ENCODE data around the gene TMEM50A.
A peak's percentile ranks its signal among the peaks of the same experiment; 100 is the strongest.
"Not testable (repeated sequence)": the region's sequence is repeated elsewhere in the genome, so short reads cannot be mapped to it uniquely, and the experiment has no call there.

TMEM50A gene

DNA sequence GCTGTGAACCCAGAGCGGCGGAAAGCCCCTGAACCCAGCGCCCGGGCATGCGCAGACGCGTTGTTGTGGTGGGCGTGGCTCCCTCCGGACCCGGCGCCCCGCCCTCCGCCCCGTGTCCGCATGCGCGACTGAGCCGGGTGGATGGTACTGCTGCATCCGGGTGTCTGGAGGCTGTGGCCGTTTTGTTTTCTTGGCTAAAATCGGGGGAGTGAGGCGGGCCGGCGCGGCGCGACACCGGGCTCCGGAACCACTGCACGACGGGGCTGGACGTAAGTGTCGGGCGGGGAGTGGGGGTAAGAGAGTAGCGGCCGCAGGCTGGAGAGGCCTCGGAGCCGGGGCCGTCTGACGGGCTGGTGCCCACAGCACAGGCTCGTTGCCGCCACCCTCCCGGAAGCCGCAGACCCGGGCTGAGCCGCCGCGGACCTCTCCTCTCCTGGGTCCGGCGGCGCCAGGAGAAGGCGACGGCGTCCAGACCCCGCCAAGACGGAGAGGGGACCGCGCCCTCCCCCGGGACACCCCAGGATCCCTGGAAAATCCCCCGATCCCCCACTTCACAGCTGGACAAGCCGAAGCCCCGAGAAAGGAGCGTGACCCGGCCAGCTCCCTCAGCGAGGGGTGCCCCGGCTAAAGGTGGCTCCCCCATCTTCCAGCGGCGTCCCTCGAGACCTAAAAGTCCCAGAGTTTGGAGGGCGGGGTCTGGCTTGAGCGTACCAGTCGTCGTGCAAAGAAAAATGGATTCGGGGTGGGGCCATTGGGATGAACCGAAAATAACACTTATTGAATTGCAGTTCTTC, at the start of gene TMEM50A:
Gene TMEM50A (plus strand): TSS at position 147 of the 794 bp plus-strand sequence. CDS start 2,153 bp downstream, outside the sequence.
- peak; percentile 83 for DNase-seq (ENCODE audit: low read depth)

DNA sequence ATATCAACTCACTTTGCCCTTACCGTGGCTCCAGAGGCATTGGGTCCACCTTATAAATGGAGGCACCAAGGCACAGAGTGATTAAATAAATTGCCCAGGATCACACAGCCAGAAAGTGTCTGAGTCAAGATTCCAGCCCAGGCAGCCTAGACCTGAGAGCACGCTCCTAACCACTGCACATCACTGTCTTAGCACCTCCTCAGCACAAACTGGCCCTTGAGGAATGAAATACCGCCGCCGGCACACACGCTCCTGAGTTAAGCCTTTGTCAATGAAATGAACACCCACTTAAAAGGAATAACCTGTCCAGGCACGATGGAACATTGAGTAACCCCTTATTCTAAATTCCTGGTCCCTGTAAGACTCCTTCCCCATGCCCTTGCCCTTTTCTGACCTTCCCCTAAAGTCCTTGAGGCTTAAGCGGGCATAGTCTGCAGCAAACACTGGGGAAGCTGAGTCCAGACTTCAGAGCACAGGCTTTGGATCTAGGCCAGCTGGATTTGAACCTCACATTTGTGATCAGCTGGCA, 49.5 kb upstream of the TMEM50A start:
- not testable (repeated sequence) for DNase-seq (ENCODE audit: low read depth)

DNA sequence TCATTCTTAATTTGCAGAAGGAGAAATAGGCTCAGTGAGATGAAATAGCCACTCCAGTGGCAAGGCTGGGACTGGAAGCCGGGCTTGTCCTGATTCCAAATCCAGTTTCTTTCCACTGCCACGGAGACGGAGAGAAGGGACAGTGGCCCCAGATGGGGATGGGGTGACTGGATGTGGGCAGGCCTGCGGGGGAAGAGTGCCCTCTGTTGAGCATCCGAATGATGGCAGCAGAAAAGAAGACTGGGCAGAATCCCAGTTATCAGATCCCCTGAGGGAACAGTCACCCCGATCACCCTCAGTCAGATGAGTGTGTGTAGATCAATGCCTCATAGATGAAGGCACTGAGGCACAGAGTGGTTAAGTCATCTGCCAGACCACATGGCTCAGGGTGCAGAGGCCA, 48.1 kb upstream of the TMEM50A start:
- DNase-seq (ENCODE audit: low read depth): not testable (repeated sequence)

DNA sequence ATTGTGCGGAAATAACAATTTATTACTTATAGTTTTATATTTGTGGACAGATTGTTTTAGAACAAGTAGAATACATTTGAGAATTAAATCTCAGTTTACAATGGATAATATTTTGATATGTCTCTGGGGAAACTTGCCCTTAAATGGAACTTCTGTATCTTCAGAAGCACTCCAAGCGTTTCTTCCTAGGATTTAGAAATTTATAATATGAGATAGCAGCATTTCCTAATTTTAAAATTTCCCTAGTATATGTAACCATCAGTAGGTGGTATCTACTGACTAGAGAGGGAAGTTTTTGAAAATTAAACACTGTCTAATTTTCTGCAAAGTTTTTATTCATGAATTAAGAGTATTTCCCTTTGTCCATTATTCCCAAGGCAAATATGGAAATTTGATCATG, 44.7 kb upstream of the TMEM50A start:
- not testable (repeated sequence) for DNase-seq (ENCODE audit: low read depth)

DNA sequence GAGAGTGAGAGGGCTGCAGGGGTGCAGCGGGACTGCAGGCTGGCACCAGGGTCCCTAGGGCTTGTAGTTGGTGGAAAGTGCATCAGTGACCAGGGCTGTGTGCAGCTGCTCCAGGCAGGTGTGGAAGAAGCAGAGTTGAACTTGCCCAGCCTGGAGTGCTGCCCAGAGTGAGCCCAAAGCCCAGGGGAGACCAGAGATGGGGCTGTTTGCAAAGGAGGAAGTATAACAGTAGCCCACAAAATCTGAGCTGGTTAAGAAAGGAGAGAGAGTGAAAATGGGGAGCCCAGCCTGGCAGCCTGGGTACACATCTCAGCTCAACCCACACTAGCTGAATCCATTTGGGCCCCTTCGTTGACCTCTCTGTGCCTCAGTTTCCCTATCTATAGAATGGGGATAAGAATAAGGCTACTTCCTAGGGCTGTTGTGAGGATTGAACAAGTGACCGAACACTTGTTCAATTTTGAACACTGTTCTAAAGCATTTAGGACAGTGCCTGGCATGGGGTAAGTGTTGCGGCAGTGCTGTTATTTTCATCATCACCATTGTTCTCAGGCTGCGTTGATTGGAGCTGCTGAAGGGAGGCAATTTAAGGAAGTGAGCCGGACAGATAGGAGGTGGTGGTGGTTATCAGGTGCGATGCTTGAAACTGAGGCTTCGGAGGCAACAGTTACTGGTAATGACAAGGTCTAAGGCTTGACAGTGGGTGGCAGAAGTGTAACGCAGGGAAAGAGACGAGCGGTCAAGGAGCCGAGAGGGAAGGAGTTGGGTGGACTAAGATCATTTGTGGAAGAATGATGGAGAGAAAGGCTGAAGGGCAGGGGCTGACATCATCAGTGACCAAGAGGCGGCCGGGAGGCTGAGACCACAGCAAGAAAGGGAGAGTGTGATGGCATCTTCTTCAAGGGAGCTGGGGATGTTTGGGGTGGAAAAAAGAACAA, 43.0 kb upstream of the TMEM50A start:
- DNase-seq (ENCODE audit: low read depth): not testable (repeated sequence)

DNA sequence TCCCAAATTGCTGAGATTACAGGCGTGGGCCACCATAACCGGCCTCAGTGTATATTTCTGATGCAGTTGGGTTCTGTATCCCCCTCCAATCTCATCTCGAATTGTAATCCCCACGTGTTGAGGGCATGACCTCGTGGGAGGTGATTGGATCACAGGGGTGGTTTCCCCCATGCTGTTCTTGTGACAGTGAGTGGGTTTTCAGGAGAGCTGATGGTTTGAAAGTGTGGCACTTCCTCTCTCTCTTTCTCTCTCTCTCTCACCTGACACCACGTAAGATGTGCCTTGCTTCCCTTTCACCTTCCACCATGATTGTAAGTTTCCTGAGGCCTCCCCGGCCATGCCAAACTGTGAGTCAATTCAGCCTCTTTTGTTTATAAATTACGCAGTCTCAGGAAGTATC, 41.6 kb upstream of the TMEM50A start:
- not testable (repeated sequence) for DNase-seq (ENCODE audit: low read depth)

DNA sequence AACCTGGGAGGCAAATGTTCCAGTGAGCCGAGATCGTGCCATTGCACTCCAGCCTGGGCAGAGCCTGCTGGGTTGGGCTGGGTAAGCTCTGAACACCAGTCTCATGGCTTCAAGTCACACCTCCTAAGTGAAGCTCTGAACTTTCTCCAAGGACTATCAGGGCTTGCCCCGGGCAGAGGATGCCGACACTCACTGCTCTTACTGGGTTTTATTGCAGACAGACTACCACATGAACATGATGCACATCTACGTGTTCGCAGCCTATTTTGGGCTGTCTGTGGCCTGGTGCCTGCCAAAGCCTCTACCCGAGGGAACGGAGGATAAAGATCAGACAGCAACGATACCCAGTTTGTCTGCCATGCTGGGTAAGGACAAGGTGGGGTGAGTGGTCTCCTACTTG, 37.4 kb upstream of the TMEM50A start:
- not testable (repeated sequence) for DNase-seq (ENCODE audit: low read depth)

DNA sequence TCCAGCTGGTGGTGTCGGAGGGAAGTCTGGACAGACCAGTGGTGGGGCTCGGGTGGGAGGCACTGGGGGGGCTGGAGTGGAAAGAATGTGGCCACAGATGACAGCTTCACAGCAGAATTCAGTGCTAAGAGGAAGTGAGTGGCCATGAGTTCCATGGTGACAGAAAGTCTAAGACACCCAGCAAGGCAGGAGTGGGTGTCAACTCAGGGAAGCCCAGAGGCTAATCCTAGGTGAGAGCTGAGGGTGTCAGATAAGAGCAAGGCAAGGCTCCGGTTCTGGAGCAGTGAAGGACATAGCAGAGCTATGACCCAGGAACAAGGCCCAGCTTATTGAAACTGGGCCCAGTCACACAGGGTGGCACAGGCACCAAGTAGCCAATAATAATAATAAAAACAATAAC, 35.8 kb upstream of the TMEM50A start:
- not testable (repeated sequence) for DNase-seq (ENCODE audit: low read depth)

DNA sequence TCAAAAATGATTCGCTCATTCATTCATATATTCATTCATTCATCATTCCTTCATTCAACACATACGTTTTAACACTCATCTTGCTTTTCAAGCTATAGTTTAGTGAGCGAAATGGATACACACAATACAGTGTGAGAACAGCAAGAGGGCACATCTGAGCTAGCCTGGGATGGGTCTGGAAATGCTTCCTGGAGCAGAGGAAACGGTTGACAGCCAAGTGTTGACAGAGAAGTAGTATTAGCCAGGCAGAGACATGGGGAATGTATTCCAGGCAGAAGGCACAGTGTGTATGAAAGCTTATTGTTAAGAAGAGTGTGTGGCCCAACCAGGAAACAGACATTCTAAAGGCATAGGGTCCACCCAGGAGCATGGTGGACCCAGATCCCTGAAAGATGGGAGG, 33.2 kb upstream of the TMEM50A start:
- not testable (repeated sequence) for DNase-seq (ENCODE audit: low read depth)

DNA sequence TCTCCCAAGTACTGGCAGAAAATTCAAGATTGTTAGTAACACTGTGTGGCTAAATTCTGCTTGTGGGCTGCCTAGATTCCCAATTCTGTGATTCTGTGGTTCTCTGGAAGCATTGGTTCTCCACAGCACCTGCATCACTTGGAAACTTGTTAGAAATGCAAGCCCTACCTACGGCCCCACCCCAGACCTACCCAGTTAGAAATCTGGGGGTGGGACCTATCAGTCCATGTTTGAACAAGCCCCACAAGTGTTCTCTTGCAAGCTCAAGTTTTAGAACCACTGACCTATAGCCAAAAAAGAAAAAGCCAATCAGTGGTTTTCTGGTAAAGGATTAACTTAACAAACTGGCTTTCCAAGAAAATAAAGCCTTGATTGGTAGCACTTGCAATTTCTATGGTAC, 30.0 kb upstream of the TMEM50A start:
- DNase-seq (ENCODE audit: low read depth): not testable (repeated sequence)

DNA sequence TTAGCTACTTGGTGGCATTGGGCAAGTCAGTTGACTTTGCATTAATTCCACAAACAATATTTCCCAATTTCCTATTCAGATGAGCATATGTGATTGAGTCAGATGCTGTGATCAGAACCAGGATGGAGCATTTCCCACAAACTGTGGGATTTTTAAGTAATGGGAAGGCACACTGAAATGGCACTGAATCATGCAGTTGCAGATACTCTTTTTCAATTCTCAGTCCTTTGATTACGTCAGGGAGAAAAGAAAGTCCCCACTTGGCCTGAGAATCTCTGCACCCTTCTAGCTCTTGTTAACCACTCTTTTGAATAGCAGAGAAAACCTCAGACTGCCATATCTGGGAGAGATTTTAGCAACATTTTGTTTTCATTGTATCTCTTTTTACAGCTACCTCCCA, 29.0 kb upstream of the TMEM50A start:
- peak; percentile 88 for DNase-seq (ENCODE audit: low read depth)

DNA sequence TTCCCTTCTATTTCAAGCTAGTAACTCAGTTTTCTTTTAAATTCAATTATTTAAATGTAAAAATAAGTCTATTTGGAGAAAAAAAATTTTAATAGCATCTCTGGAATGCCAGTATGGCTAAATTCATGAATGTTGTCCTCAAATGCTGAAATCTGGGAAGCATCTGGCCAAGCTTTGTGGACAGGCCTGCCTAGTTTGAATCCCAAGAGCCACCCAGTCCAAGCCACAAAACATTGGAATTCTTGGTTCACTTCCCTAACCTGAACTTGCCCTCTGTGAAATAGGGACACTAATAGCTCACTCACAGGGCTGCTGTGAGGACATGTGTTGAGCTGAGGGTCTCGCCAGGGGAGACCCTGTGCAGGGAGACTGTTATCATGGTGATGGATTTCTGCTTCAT, 28.6 kb upstream of the TMEM50A start:
- peak; percentile 52 for DNase-seq (ENCODE audit: low read depth)

DNA sequence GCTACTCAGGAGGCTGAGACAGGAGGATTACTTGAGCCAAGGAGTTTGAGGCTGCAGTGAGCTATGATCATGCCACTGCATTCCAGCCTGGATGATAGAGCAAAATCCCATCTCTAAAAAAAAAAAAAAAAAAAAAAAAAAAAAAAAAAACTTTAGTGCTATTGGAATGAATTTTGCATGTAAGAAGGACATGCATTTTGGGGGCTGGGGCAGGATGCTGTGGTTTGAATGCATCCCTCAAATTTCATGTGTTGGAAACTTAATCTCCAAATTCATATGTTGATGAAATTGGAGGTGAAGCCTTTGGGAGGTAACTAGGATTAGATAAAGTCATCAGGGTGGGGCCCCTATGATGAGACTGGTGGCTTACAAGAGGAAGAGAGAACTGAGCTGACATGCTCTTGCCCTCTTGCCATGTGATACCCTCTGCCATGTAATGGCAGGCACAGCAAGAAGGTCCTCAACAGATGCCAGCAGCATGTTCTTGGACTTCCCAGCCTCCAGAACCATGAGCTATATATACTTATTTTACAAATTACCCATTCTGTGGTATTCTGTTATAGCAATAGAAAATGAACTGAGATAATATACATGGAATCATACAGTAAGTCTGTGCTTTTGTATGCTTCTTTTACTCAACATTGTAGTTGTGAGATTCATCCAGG, 25.2 kb upstream of the TMEM50A start:
- not testable (repeated sequence) for DNase-seq (ENCODE audit: low read depth)

DNA sequence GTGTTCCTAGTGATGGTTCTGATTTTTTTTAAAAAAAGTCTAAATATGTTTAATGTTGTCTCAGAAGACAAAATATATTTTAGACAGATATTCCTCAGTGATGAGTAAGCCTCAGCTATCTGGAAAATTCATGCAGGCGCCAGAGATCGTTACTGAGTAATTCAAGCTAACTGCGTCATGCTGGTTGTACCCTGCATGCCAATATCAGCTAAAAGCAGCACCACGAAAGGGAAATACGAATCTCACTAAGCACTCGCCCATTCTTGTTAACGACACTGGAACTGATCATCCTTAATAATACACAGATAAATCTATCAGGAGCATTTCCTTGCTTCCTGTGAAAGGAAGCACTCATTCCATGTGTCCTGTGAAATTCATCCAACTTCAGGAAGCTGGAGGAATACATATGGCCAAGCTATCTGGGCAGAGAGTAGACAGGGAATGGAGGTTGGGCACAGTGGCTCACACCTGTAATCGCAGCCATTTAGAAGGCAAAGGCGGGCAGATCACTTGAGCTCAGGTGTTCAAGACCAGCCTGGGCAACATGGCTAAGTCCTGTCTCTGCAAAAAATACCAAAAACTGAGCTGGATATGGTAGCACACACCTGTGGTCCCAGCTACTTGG, 17.7 kb upstream of the TMEM50A start:
- peak; percentile 91 for DNase-seq (ENCODE audit: low read depth)

DNA sequence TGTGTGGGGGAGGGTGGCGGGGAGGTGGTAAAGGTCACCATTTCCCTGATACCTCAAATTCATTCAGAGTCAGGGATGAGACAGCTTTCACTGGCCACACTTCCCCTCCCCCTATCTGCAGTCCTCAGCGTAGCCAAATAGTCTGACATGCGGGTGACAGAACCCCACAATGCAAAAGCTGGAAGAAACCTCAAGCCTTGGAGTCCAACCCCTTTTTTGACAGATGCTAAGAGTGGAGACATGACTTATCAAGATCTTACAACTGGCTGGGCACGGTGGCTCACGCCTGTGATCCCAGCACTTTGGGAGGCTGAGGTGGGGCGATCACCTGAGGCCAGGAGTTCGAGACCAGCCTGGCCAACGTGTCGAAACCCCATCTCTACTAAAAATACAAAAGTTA, 16.0 kb upstream of the TMEM50A start:
- DNase-seq (ENCODE audit: low read depth): not testable (repeated sequence)

DNA sequence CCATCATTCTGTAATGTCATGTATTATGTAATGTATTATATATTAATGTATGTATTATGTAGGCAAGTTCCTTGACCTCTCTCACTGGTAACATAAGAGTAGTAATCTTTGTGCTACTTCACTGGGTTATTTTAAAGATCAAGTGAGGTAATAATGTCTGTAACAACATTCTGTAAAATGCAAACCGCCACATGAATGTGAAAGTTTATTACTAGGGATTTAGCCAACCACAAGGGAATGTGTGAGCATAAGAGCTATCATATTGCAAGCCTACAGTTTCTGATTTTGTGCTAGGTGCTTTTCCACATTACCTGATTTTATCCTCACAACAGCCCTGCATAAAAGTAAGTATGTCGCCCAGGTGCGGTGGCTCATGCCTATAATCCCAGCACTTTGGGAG, 13.7 kb upstream of the TMEM50A start:
- DNase-seq (ENCODE audit: low read depth): not testable (repeated sequence)

DNA sequence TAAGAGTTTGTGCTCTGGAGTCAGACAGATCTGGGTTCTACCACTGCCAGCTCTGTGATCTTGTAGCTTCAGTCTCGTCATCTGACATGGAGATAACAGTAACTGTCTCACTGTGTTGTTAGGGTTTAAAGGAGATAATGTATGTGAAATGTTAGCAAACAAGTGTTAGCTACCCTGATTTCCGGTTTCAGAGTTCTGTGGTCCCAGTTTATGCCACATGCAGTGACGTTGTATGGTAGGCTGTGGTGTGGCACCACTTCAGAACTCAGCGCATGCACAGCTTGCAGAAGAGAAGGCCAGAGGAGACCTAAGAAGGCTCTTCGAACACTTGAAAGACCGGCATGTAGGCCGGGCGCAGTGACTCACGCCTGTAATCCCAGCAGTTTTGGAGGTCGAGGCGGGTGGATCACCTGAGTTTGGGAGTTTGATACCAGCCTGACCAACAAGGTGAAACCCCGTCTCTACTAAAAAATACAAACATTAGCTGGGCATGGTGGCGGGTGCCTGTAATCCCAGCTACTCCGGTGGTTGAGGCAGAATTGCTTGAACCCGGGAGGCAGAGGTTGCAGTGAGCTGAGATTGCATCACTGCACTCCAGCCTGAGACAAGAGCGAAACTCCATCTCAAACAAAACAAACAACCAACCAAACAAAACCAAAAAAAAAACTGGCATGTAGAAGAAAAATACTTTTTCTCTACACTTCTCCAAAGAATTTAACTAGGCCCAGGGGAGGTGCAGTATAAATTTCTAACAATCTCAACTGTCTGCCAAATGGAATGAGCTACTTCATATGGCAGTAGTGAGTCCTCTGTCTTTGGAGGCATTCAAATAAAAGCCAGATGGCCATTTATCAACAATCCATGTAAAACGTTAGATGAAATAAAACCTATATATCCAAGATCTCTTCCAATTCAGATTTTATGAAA, 10.0 kb upstream of the TMEM50A start:
- not testable (repeated sequence) for DNase-seq (ENCODE audit: low read depth)

DNA sequence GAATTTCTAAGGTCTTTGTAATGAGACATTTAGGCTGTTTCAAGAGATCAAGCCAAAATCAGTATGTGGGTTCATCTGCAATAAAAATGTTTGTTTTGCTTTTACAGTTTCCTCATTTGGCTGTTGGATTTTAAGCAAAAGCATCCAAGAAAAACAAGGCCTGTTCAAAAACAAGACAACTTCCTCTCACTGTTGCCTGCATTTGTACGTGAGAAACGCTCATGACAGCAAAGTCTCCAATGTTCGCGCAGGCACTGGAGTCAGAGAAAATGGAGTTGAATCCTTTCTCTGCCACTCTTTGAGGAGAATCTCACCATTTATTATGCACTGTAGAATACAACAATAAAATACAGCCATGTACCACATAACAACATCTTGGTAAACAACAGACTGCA, 9.3 kb upstream of the TMEM50A start:
- not testable (repeated sequence) for DNase-seq (ENCODE audit: low read depth)

DNA sequence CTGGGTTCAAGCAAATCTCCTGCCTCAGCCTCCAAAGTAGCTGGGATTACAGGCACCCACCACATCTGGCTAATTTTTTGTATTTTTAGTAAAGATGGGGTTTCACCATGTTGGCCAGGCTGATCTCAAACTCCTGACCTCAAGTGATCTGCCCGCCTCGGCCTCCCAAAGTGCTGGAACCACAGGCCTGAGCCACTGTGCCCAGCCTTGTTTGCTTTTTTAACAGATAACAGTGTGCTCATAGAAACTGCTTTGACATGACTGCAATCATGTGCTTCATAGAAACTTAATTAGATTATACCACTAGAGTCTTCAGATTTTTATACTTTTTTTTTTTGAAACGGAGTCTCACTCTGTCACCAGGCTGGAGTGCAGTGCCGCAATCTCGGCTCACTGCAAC, 8.8 kb upstream of the TMEM50A start:
- DNase-seq (ENCODE audit: low read depth): not testable (repeated sequence)

DNA sequence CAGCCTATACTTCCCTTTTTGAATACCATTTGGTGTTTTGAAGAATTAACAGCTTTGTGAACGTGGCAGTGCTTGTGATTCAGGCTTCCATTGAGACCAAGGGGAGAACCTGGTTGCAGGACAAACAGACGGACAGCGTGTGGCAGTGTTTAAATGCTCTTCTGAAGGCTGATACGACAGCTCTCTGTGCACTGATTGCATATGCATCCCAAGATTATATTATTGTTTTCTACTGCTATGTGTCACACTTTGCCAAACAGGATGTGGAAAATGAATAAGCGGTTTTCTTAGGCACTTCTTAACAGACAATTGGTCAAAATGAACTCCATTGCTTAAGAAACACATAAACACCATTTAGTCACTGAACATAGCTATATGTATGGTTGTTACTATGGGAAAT, 8.2 kb upstream of the TMEM50A start:
- DNase-seq (ENCODE audit: low read depth): peak; percentile 81

All from fibroblast of gingiva (primary cell).